GM18520 (cell line): Measurements from ENCODE around the gene RAD1.

ENCODE experiments used
- ATAC-seq: cut with Tn5 transposase; IDR thresholded peaks from one replicate; pipeline ENCODE4 v1.9.1; 2021; ENCODE audit not compliant: unreplicated experiment

RAD1 gene

DNA sequence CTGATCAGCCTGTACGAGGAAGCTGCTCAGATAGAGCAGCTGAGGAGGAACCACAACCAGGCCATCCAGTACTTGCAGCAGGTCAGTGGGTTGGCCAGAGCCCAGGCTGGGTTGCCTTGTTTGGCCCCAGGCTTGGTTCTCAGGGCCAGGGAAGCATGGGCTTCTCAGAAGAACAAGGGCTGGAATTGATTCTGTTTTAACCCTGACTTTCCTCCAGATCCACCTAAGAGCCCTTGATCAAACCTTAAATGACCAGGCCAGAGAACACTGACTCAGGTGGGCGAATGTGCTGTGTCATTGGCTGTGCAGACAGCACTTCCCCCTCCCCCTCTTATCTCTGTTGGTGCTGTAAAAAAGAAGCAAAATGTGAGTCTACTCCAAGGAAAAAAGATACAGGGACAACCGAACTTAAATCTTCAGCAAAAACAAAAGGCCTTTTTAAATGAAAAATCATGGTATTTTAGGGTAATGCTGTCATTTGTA, 48.3 kb downstream of the RAD1 start:
- ATAC-seq: no peak

DNA sequence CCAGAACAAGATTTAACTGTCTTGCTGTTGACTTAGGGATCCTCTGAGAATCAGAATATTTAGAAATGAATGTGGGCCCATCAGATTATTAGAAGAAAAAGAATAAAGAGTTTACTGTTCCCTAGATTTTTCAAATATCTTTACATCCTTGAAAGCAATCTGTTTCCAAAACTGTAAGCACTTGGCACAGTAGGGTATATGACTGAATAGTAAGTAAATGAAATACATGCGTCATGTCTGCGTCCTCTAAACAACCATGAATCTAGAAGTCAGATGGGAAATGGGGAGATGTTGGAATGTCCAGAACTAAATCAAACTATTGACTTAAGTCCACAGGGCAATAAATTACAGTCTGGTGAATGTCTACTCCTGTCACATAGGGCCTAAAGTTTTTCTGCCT, 50.2 kb downstream of the RAD1 start:
- no peak for ATAC-seq

DNA sequence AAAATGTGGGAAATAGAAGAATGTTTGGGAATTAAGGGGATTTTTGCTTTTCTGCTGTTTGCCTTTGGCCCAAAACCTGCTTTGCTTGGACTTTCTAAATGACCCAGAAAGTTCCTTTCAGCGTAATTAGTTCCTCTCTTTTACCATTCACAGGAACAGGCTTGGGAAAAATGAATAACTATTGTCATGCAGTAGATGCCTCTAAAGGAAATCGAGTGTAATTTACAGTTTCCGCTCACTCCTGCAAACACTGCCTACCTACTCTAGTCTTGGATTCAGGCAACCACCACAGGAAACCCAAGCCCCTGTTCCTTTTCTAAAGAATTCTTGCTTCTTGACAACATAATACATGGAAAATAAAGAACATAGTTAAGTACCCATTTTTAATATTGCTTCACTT, 51.4 kb downstream of the RAD1 start:
- ATAC-seq: no peak

DNA sequence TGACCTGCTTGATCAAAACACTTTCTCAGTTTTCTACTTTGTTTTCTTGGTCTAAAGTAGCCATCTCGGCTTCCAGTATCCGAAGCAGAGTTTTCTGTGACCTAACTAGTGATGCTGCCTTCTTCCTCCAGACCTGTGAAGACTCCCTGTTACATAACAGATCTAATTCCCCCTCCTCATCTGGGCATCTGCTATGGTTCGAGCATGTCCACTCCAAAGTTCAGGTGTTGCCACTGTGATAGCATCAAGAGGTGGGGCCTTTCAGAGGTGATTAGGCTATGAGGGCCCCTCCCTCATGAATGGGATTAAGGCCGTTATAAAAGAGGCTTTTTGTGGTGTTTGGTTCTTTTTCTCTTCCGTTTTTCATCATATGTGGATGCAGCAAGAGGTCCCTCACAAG, 56.1 kb downstream of the RAD1 start:
- no peak for ATAC-seq

DNA sequence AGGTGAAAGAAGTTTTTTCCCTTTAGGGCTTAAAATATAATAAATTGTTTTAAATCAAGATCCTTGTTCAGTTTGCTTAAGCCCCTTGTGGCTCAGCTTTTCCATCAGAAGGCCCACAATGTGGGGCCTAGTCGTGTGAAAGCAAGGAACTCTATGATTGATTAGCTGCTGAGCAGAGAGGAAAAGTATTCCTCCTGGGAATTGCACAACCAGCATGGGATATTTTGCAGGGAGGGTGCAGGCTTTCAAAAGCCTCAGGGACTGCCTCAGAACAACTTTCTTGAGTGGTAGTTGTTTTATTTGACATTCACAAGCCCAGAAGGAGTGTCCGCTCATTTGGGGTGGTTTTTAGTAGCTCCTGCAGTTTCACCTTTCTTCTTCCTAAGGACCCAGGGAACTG, 56.5 kb downstream of the RAD1 start:
- no peak for ATAC-seq

DNA sequence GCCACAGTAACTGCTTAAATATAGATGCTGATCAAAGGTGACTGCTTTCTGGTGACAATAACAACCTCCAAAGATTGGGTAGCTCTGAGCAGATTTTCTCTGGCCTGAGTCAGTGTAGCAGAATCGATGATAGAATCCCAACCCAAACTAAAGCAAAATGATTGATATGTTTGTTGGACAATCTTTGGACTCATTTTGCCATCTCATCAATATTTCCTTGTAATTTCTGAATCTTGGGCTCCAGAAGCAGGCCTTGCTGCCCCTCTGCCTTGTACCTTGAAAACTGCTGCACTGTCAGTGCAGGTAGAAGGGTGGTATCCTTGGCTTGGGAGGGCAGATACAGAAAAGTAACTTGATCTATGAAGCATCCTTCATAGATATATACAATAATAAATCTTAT, 57.4 kb downstream of the RAD1 start:
- no peak for ATAC-seq

DNA sequence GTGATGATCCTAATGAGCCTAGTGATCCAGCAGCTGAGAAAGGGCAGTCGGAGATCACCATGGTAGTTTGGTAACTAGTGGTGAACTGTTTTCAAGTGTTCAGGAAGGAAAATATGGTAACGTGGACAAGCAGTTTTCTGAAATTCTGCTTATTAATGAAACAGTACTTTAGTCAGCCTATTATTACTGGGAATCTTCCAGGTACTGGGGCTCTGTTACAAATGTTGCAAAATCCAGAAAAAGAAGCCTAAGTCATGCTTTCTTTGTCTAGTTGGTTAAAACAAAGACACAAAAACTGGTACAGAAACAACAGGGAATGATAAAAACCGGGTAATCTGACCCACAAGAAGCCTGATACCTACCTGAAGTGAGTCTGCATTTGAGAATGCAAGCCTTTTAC, 58.1 kb downstream of the RAD1 start:
- no peak for ATAC-seq
